Measurements from ENCODE around the gene LAMA2.

GRCh38 chr6:129454488-129454887, 571.5 kb downstream of the LAMA2 start:
- TF ChIP-seq YY1 (IDR thresholded peaks at IDR 0.05; ENCODE audit: low read depth): no peak
- no peak for TF ChIP-seq CEBPB (IDR thresholded peaks at IDR 0.05)
- TF ChIP-seq, protein P1, sequence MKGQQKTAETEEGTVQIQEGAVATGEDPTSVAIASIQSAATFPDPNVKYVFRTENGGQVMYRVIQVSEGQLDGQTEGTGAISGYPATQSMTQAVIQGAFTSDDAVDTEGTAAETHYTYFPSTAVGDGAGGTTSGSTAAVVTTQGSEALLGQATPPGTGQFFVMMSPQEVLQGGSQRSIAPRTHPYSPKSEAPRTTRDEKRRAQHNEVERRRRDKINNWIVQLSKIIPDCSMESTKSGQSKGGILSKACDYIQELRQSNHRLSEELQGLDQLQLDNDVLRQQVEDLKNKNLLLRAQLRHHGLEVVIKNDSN (IDR thresholded peaks at IDR 0.05): no peak
- TF ChIP-seq EP300 (IDR thresholded peaks at IDR 0.05; ENCODE audit: borderline replicate concordance): no peak
- no peak for TF ChIP-seq FOXM1 (IDR thresholded peaks at IDR 0.05; ENCODE audit: borderline replicate concordance, low read depth)
- no peak for TF ChIP-seq CREB1 (IDR thresholded peaks at IDR 0.05; ENCODE audit: low read depth)
- TF ChIP-seq, protein P2, sequence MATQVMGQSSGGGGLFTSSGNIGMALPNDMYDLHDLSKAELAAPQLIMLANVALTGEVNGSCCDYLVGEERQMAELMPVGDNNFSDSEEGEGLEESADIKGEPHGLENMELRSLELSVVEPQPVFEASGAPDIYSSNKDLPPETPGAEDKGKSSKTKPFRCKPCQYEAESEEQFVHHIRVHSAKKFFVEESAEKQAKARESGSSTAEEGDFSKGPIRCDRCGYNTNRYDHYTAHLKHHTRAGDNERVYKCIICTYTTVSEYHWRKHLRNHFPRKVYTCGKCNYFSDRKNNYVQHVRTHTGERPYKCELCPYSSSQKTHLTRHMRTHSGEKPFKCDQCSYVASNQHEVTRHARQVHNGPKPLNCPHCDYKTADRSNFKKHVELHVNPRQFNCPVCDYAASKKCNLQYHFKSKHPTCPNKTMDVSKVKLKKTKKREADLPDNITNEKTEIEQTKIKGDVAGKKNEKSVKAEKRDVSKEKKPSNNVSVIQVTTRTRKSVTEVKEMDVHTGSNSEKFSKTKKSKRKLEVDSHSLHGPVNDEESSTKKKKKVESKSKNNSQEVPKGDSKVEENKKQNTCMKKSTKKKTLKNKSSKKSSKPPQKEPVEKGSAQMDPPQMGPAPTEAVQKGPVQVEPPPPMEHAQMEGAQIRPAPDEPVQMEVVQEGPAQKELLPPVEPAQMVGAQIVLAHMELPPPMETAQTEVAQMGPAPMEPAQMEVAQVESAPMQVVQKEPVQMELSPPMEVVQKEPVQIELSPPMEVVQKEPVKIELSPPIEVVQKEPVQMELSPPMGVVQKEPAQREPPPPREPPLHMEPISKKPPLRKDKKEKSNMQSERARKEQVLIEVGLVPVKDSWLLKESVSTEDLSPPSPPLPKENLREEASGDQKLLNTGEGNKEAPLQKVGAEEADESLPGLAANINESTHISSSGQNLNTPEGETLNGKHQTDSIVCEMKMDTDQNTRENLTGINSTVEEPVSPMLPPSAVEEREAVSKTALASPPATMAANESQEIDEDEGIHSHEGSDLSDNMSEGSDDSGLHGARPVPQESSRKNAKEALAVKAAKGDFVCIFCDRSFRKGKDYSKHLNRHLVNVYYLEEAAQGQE (IDR thresholded peaks at IDR 0.05; ENCODE audit: low read depth): no peak
- TF ChIP-seq RAD21 (IDR thresholded peaks at IDR 0.05; ENCODE audit: low read depth): no peak
- TF ChIP-seq ZBTB7A (IDR thresholded peaks at IDR 0.05; ENCODE audit: low read depth): no peak
- TF ChIP-seq, protein P3, sequence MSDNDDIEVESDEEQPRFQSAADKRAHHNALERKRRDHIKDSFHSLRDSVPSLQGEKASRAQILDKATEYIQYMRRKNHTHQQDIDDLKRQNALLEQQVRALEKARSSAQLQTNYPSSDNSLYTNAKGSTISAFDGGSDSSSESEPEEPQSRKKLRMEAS (IDR thresholded peaks at IDR 0.05): no peak
- no peak for TF ChIP-seq TEAD4 (IDR thresholded peaks at IDR 0.05)
- TF ChIP-seq TAF1 (IDR thresholded peaks at IDR 0.05; ENCODE audit: low read depth): no peak
- TF ChIP-seq EGR1 (IDR thresholded peaks at IDR 0.05): no peak
